Smooth muscle cell (in vitro differentiated cells): ENCODE data around the gene GLDC. TPM values are rescaled to one million over a fixed set of nuclear protein-coding genes. Genes with fewer than 3 reads are reported as not detected.

Source experiments
- DNase-seq: peaks from one replicate; lab custom pipeline; 2025; ENCODE audit not compliant: unreplicated experiment; lab: John Stamatoyannopoulos, UW
- H2AFZ ChIP-seq: fragments of 200-600 bp; sonication (generic); 2 replicates; pipeline ENCODE4 v1.6.0; 2016; ENCODE audit warnings: antibody characterized with exemption, low read depth, mild to moderate bottlenecking
- H3F3A ChIP-seq: fragments of 200-600 bp; sonication (generic); 2 replicates; pipeline ENCODE4 v1.6.0; 2017; ENCODE audit warnings: antibody characterized with exemption, low read depth
- H3K27ac ChIP-seq: fragments of 200-600 bp; sonication (generic); 2 replicates; pipeline ENCODE4 v1.5.1; 2016; ENCODE audit warnings: low read depth, mild to moderate bottlenecking
- H3K27me3 ChIP-seq: fragments of 200-600 bp; sonication (generic); 2 replicates; pipeline ENCODE4 v1.6.1; 2016; ENCODE audit warnings: low read depth, mild to moderate bottlenecking
- H3K36me3 ChIP-seq: fragments of 200-600 bp; sonication (generic); 2 replicates; pipeline ENCODE4 v1.5.1; 2016; ENCODE audit warnings: low read depth
- H3K4me1 ChIP-seq: fragments of 200-600 bp; sonication (generic); 2 replicates; pipeline ENCODE4 v1.5.1; 2016; ENCODE audit warnings: low read depth
- H3K4me2 ChIP-seq: fragments of 200-600 bp; sonication (generic); 2 replicates; pipeline ENCODE4 v1.6.0; 2016; ENCODE audit warnings: mild to moderate bottlenecking
- H3K4me3 ChIP-seq: fragments of 200-600 bp; sonication (generic); 2 replicates; pipeline ENCODE4 v1.5.1; 2016; ENCODE audit warnings: mild to moderate bottlenecking
- H3K79me2 ChIP-seq: fragments of 200-600 bp; sonication (generic); 2 replicates; pipeline ENCODE4 v1.6.0; 2016; ENCODE audit warnings: low read depth, mild to moderate bottlenecking
- H3K9ac ChIP-seq: fragments of 200-600 bp; sonication (generic); 2 replicates; pipeline ENCODE4 v1.6.0; 2016; ENCODE audit warnings: low read depth
- H3K9me3 ChIP-seq: fragments of 200-600 bp; sonication (generic); replicated peaks from 2 replicates; pipeline ENCODE4 v1.5.1; 2016; ENCODE audit warnings: low read depth
- H4K20me1 ChIP-seq: fragments of 200-600 bp; sonication (generic); 2 replicates; pipeline ENCODE4 v1.6.0; 2016; ENCODE audit warnings: low read depth
- CTCF ChIP-seq: fragments of 200-600 bp; sonication (generic); IDR thresholded peaks from 2 replicates; pipeline ENCODE4 v1.5.1; 2017; ENCODE audit warnings: borderline replicate concordance, mild to moderate bottlenecking, antibody characterized with exemption; ENCODE audit not compliant: insufficient read depth, poor library complexity, severe bottlenecking
- WGBS: methylation state at CpG from one replicate; pipeline ENCODE4 v1.1.7; 2016; ENCODE audit warnings: low lambda C conversion rate; 5-methylcytosine and 5-hydroxymethylcytosine counted together
- polyA plus RNA-seq: library from polyadenylated mRNA; unstranded; fragments of >200 nt; fragmentation: Nextera tagmentation; extraction: Ambion mirVana; gene quantifications from 2 replicates; pipeline ENCODE4 v1.2.1, GENCODE V29; 2016
- total RNA-seq: library from RNA; depleted of rRNA; stranded (reverse); fragments of >200 nt; gene quantifications from 2 replicates; pipeline ENCODE4 v1.2.3, GENCODE V29; 2014

GLDC gene
- total and polyA plus RNA-seq, 2 experiments from 2014 or later = 0.13 to 0.45 TPM

- H3K36me3 ChIP-seq = no peaks in the 10 kb centered on the region
- H3K27ac ChIP-seq = no peak overlapping the region
- no peaks in the 10 kb centered on the region for H3K4me1 ChIP-seq
- 80% methylated on average over 3 of the region's 3 CpGs for WGBS
- H3F3A ChIP-seq = no peaks in the 10 kb centered on the region
- H3K4me3 ChIP-seq = no peak overlapping the region
- no peak for TF ChIP-seq CTCF
- H3K9ac ChIP-seq = no peak overlapping the region
- H4K20me1 ChIP-seq = no peaks in the 10 kb centered on the region
- no peaks in the 10 kb centered on the region for H3K79me2 ChIP-seq
- DNase-seq = no peak
- no peaks in the 10 kb centered on the region for H3K9me3 ChIP-seq
- H3K27me3 ChIP-seq = no peaks in the 10 kb centered on the region
- H3K4me2 ChIP-seq = no peak overlapping the region
- no peak overlapping the region for H2AFZ ChIP-seq
Observed at GRCh38 chr9:6538666-6539071, 106.9 kb downstream of the GLDC start.

DNA sequence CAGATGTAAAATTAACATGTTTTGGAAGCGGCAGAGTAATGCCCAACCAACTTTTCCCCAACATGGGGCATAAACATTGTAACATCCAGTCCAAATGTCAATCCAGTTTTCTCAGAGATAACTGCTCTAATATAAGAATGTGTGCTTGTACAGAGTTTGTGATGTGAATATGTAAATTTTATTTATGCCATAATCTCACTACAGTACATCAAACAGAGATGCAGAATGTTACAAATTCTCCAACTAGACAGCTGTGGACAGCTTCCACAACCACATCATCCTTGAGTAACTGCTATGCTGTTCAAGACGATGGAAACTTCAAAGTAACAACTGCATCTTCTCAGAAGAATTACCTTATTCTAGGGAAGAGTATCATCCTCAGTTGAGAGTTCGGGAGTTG lies 109.9 kb downstream of the GLDC start:
- Histone ChIP-seq H3K36me3 (no peaks in the 10 kb centered on the region), H3K79me2 (no peaks in the 10 kb centered on the region), H3K4me3 (no peak overlapping the region), H3K9me3 (no peaks in the 10 kb centered on the region), H3K9ac (no peak overlapping the region), H2AFZ (no peak overlapping the region), H3K27me3 (no peaks in the 10 kb centered on the region), H4K20me1 (no peaks in the 10 kb centered on the region), H3K4me1 (no peaks in the 10 kb centered on the region), H3F3A (no peaks in the 10 kb centered on the region), H3K27ac (no peak overlapping the region), H3K4me2 (no peak overlapping the region)
- TF ChIP-seq CTCF = no peak
- DNase-seq = no peak
- 87% methylated on average over 3 of the region's 3 CpGs for WGBS

GRCh38 chr9:6525326-6526045 lies 120.0 kb downstream of the GLDC start:
- TF ChIP-seq CTCF = no peak
- Histone ChIP-seq H4K20me1 (no peaks in the 10 kb centered on the region), H3K79me2 (no peaks in the 10 kb centered on the region), H3K4me2 (no peak overlapping the region), H3K9me3 (no peaks in the 10 kb centered on the region), H3K36me3 (no peaks in the 10 kb centered on the region), H3F3A (no peaks in the 10 kb centered on the region), H3K4me3 (no peak overlapping the region), H3K27me3 (no peaks in the 10 kb centered on the region), H2AFZ (no peak overlapping the region), H3K9ac (no peak overlapping the region), H3K4me1 (no peaks in the 10 kb centered on the region), H3K27ac (no peak overlapping the region)
- no peak for DNase-seq
- 82% methylated on average over 2 of the region's 2 CpGs for WGBS

GRCh38 chr9:6522263-6522662 lies 123.3 kb downstream of the GLDC start:
- H2AFZ ChIP-seq = no peak overlapping the region
- no peak for TF ChIP-seq CTCF
- no peak overlapping the region for H3K9ac ChIP-seq
- DNase-seq = no peak
- H3K27ac ChIP-seq = no peak overlapping the region
- H3K4me3 ChIP-seq = no peak overlapping the region
- no peaks in the 10 kb centered on the region for H4K20me1 ChIP-seq
- no peak overlapping the region for H3K4me2 ChIP-seq
- no peaks in the 10 kb centered on the region for H3K79me2 ChIP-seq
- WGBS = 98% methylated on average over 4 of the region's 4 CpGs
- no peaks in the 10 kb centered on the region for H3K36me3 ChIP-seq
- H3K27me3 ChIP-seq = no peaks in the 10 kb centered on the region
- no peaks in the 10 kb centered on the region for H3K4me1 ChIP-seq
- H3F3A ChIP-seq = no peaks in the 10 kb centered on the region
- no peaks in the 10 kb centered on the region for H3K9me3 ChIP-seq
